Tibial nerve (tissue), 4 donors: ENCODE results near the gene PIK3CA. TPM values are rescaled to one million over a fixed set of nuclear protein-coding genes. Genes with fewer than 3 reads are reported as not detected.
A peak's percentile ranks its signal among the peaks of the same experiment; 100 is the strongest.
"Not testable (repeated sequence)": the region's sequence is repeated elsewhere in the genome, so short reads cannot be mapped to it uniquely, and the experiment has no call there.

Experiments
- DNase-seq, 2 donors: peaks; one replicate each; pipeline ENCODE4 v3.0.0-alpha.2; 2019; ENCODE audit warnings: low spot score in 2 of 2
- H3K27ac ChIP-seq, 4 donors: fragments of 200-600 bp; sonication (generic) in 3 of 4; one replicate each; pipeline ENCODE4 v1.5.1; 2017 to 2019; ENCODE audit warnings: mild to moderate bottlenecking in 1 of 4
- H3K27me3 ChIP-seq, 2 donors: fragments of 200-600 bp; sonication (generic) in 1 of 2; one replicate each; pipeline versions ENCODE4 v1.5.1 to v1.6.0; 2017 to 2019
- H3K36me3 ChIP-seq, 3 donors: fragments of 200-600 bp; sonication (generic); one replicate each; pipeline ENCODE4 v1.5.1; 2018 to 2019
- H3K4me1 ChIP-seq, 4 donors: fragments of 200-600 bp; sonication (generic) in 3 of 4; one replicate each; pipeline ENCODE4 v1.5.1; 2017 to 2019
- H3K4me3 ChIP-seq, 4 donors: fragments of 200-600 bp; sonication (generic) in 3 of 4; one replicate each; pipeline ENCODE4 v1.5.1; 2017 to 2019; ENCODE audit warnings: mild to moderate bottlenecking in 1 of 4, moderate library complexity in 1 of 4
- H3K9me3 ChIP-seq, 4 donors: fragments of 200-600 bp; sonication (generic) in 3 of 4; one replicate each; pipeline ENCODE4 v1.5.1; 2017 to 2019
- EP300 ChIP-seq, 2 donors: sonication (generic); formaldehyde crosslinking; IDR thresholded peaks; one replicate each; pipeline ENCODE4 v1.6.1; 2017; ENCODE audit warnings: antibody characterized with exemption in 2 of 2, mild to moderate bottlenecking in 1 of 2
- POLR2A ChIP-seq, 2 donors: fragments of 450-650 bp; IDR thresholded peaks; one replicate each; pipeline ENCODE4 v1.6.1; 2017; ENCODE audit warnings: antibody characterized with exemption in 2 of 2, mild to moderate bottlenecking in 2 of 2, moderate library complexity in 2 of 2
- WGBS, 2 donors: methylation state at CpG; one replicate each; pipeline ENCODE4 v1.1.5; 2018; 5-methylcytosine and 5-hydroxymethylcytosine counted together
- total RNA-seq, 4 donors: library from RNA; depleted of rRNA; stranded (reverse); fragments of >200 nt; gene quantifications; one replicate each; pipeline ENCODE4 v1.1.0, GENCODE V29; 2016
- TF ChIP-seq, protein P1 (sequence below), 5 experiments: fragments of 200-600 bp in 3 of 5; fragments of 450-650 bp in 2 of 5; sonication (generic) in 3 of 5; IDR thresholded peaks; one replicate each; pipeline ENCODE4 v1.5.1; 2016 to 2019; ENCODE audit warnings: antibody characterized with exemption in 5 of 5, mild to moderate bottlenecking in 3 of 5, moderate library complexity in 2 of 5

The PIK3CA gene
- total RNA-seq, 4 donors from 2014 or later = 30.0 to 45.2 (median 39.1) TPM

DNA sequence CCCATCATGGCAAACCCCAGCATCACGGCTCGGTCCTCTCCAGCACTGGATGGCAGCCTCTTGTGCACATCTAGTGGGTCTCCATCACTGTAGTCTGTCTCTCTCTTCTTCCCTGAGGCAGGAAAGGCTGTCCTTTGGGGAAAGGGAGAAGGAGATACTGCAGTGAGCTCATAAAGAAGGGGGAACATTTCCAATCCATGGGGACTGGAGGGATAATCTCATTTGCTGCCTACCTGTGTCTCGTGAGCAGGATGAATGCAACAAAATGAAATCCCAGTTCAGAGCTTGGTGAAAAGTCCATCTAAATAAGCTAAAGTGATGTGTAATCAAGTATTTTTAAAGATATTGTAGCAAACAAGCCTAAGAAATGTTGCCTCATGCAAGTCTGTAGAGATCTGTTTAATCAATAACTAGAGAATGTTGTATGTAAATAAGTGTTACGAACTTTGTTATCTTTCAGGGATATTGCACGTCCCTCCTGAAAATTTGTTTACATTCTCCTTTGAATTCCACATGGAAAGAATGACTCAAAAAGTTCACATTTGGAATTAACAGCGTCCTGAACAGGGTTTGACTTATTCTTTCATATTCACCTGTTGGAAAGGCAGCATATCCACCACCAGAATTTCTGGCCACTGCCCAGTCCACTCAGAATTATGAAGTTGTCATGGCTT lies 102.8 kb downstream of the PIK3CA start, which contains the start of gene KCNMB3:
TSS of gene KCNMB3 (minus strand) at position 312 of the 674 bp plus-strand sequence. CDS start at position 188, 124 bp downstream.
- peaks cover 0 to 28% (median 0%) of the 10 kb centered on the region in 3 donors for H3K36me3 ChIP-seq
- H3K4me1 ChIP-seq = no peaks in the 10 kb centered on the region
- DNase-seq = no peak
- no peak within 1 kb of the TSS for H3K4me3 ChIP-seq
- TF ChIP-seq POLR2A (IDR thresholded peaks at IDR 0.05) = no peak
- TF ChIP-seq, protein P1, sequence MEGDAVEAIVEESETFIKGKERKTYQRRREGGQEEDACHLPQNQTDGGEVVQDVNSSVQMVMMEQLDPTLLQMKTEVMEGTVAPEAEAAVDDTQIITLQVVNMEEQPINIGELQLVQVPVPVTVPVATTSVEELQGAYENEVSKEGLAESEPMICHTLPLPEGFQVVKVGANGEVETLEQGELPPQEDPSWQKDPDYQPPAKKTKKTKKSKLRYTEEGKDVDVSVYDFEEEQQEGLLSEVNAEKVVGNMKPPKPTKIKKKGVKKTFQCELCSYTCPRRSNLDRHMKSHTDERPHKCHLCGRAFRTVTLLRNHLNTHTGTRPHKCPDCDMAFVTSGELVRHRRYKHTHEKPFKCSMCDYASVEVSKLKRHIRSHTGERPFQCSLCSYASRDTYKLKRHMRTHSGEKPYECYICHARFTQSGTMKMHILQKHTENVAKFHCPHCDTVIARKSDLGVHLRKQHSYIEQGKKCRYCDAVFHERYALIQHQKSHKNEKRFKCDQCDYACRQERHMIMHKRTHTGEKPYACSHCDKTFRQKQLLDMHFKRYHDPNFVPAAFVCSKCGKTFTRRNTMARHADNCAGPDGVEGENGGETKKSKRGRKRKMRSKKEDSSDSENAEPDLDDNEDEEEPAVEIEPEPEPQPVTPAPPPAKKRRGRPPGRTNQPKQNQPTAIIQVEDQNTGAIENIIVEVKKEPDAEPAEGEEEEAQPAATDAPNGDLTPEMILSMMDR (IDR thresholded peaks at IDR 0.05) = no peak
- TF ChIP-seq EP300 (IDR thresholded peaks at IDR 0.05) = no peak
- no peaks in the 10 kb centered on the region for H3K9me3 ChIP-seq
- H3K27me3 ChIP-seq = no peaks in the 10 kb centered on the region
- no peak within 1 kb of the TSS for H3K27ac ChIP-seq
- WGBS, 2 donors = 92 to 93% methylated on average over 6 of the region's 6 CpGs

DNA sequence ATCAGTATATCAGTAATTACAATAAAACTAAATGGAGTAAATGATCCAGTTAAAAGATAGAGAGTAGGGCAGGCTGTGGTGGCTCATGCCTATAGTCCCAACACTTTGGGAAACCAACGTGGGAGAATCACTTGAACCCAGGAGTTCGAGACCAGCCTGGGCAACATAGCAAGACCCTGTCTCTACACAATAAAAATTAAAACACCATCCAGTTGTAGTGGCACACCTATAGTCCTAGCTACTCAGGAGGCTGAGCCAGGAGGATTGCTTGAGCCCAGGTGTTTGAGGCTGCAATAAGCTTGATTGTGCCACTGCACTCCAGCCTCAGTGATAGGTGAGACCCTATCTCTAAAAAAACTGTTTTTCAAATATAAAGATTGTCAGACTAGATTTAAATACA lies 108.7 kb downstream of the PIK3CA start:
- H3K27ac ChIP-seq = no peak overlapping the region
- H3K4me1 ChIP-seq = peaks cover 0 to 4% (median 0%) of the 10 kb centered on the region in 4 donors
- H3K27me3 ChIP-seq = no peaks in the 10 kb centered on the region
- 94 to 98% methylated on average over 2 of the region's 2 CpGs for WGBS, 2 donors
- TF ChIP-seq, protein P1 (IDR thresholded peaks at IDR 0.05) = no peak
- TF ChIP-seq EP300 (IDR thresholded peaks at IDR 0.05) (no peak), POLR2A (IDR thresholded peaks at IDR 0.05) (no peak)
- H3K36me3 ChIP-seq = no peaks in the 10 kb centered on the region
- H3K9me3 ChIP-seq = peaks cover 0 to 20% (median 0%) of the 10 kb centered on the region in 4 donors
- H3K4me3 ChIP-seq = no peak overlapping the region
- no peak for DNase-seq

DNA sequence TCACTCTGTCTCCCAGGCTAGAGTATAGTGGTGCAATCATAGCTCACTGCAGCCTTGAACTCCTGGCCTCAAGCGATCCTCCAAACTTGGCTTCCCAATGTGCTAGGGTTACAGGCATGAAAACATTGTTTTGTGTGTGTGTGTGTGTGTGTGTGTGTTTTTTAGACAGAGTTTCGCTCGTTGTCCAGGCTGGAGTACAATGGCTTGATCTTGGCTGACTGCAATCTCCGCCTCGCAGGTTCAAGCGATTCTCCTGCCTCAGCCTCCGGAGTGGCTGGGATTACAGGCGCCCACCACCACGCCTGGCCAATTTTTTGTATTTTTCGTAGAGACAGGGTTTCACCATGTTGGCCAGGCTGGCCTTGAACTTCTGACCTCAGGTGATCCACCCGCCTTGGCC lies 109.6 kb downstream of the PIK3CA start:
- H3K27ac ChIP-seq, H3K4me3 ChIP-seq, DNase-seq, H3K4me1 ChIP-seq, H3K36me3 ChIP-seq, H3K27me3 ChIP-seq: not testable (repeated sequence)
- 93% methylated on average over 11 of the region's 11 CpGs for WGBS, 2 donors
- peaks cover 0 to 20% (median 0%) of the 10 kb centered on the region in 4 donors for H3K9me3 ChIP-seq

DNA sequence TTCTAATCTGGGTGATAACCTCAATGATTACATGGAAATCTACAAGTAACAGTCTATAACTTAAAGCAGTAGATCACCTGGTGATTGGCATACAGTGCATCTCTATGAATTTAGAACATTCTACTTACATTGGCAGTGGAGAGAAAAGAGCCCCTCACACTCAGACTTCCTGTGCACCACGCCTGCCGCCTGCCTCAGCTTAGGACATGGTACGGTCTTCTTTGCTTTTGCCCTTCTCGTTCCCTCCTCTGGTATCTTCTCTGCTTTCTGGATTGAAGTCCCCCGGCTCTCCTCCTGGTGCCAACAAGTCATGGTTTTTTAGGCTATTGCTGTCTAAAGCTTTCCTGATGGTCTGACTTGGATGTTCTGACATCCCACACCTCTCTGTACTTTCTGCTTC lies 110.7 kb downstream of the PIK3CA start:
- Histone ChIP-seq H3K27me3 (no peaks in the 10 kb centered on the region), H3K36me3 (no peaks in the 10 kb centered on the region), H3K9me3 (peaks cover 0 to 20% (median 0%) of the 10 kb centered on the region in 4 donors), H3K27ac (no peak overlapping the region), H3K4me1 (peaks cover 0 to 5% (median 0%) of the 10 kb centered on the region in 4 donors), H3K4me3 (no peak overlapping the region)
- 88 to 89% methylated on average over 5 of the region's 5 CpGs for WGBS, 2 donors
- TF ChIP-seq POLR2A (IDR thresholded peaks at IDR 0.05) = no peak
- TF ChIP-seq, protein P1 (IDR thresholded peaks at IDR 0.05) = no peak
- TF ChIP-seq EP300 (IDR thresholded peaks at IDR 0.05) = no peak
- DNase-seq = no peak

DNA sequence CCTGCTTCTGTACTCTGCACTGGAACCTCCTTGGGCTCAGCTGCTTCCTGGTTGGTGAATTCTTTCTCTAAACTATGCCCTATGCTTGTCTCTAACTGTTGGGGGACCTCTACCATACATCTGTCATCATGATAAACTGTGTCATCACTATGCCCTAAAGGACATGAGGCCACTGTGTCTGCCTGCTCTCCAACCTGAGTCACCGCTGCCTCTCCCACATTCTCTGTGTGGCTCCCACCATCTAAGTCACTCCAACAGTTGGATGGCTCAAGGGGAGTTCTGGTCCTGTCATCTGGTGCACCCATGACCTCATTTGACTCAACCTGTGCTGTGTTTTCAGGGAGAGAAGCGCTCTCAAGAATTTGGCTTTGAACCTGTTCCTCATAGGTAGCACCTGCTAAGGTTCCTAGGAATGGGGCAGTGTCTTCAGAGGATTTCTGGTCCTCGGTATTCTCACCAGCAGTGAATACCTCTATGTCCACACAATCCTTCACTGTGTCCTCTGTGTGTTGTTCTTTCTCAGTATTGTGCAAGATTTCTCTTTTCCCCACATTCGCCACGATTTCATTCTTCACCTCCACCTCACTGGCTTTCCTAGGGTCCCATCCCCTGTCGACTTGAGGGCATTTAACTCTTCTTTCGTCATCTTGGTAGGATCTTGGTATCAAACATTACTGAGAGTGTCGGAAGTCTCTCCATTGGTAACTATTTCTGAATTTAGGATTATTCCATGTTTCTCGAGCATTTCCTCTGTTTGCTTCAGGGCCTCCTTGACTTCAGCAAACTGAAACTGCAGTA lies 112.0 kb downstream of the PIK3CA start:
- not testable (repeated sequence) for DNase-seq, H3K27ac ChIP-seq

More for the DNA sequence above, 112.0 kb downstream of the PIK3CA start:
- Histone ChIP-seq H3K9me3 (peaks cover 0 to 20% (median 0%) of the 10 kb centered on the region in 4 donors), H3K4me1 (peaks cover 0 to 10% (median 0%) of the 10 kb centered on the region in 4 donors), H3K4me3 (peak overlapping the region in 1 of 4 donors; percentile 64)
- WGBS, 2 donors = 99% methylated on average over 9 of the region's 9 CpGs
- H3K36me3 ChIP-seq, H3K27me3 ChIP-seq: not testable (repeated sequence)
